Bronchial epithelial cell (primary cell): ENCODE measurements around the gene ACOXL. TPM values are rescaled to one million over a fixed set of nuclear protein-coding genes. Genes with fewer than 3 reads are reported as not detected.
"Not testable (repeated sequence)": the region's sequence is repeated elsewhere in the genome, so short reads cannot be mapped to it uniquely, and the experiment has no call there.

Source experiments
- DNase-seq: peaks from one replicate; pipeline ENCODE4 v3.0.0-alpha.2; 2010; ENCODE audit warnings: low read depth
- FAIRE-seq: peaks from 2 replicates; lab custom pipeline; 2011; peaks lifted over from hg19 to GRCh38; lab: Jason Lieb, UNC
- H3K27me3 ChIP-seq: 2 replicates; pipeline ENCODE4 v1.5.1; 2011; ENCODE audit warnings: low read length; ENCODE audit not compliant: control insufficient read depth, insufficient read depth
- H3K36me3 ChIP-seq: 2 replicates; pipeline ENCODE4 v1.5.1; 2011; ENCODE audit warnings: low read length; ENCODE audit not compliant: control insufficient read depth, insufficient read depth
- H3K4me3 ChIP-seq: 2 replicates; pipeline ENCODE4 v1.5.1; 2011; ENCODE audit warnings: mild to moderate bottlenecking, low read depth, low read length, control low read depth
- total RNA-seq: library from RNA; depleted of rRNA; stranded (reverse); fragments of >200 nt; gene quantifications from 2 replicates; pipeline ENCODE4 v1.2.1, GENCODE V29; 2014
- TF ChIP-seq, protein P1 (sequence below): IDR thresholded peaks from 2 replicates; pipeline ENCODE4 v1.5.1; 2011; ENCODE audit warnings: mild to moderate bottlenecking, moderate library complexity, low read length, control low read depth, inconsistent platforms; ENCODE audit not compliant: insufficient read depth, severe bottlenecking

Gene ACOXL
- total RNA-seq, 1 donor from 2014 or later, result not detected

DNA sequence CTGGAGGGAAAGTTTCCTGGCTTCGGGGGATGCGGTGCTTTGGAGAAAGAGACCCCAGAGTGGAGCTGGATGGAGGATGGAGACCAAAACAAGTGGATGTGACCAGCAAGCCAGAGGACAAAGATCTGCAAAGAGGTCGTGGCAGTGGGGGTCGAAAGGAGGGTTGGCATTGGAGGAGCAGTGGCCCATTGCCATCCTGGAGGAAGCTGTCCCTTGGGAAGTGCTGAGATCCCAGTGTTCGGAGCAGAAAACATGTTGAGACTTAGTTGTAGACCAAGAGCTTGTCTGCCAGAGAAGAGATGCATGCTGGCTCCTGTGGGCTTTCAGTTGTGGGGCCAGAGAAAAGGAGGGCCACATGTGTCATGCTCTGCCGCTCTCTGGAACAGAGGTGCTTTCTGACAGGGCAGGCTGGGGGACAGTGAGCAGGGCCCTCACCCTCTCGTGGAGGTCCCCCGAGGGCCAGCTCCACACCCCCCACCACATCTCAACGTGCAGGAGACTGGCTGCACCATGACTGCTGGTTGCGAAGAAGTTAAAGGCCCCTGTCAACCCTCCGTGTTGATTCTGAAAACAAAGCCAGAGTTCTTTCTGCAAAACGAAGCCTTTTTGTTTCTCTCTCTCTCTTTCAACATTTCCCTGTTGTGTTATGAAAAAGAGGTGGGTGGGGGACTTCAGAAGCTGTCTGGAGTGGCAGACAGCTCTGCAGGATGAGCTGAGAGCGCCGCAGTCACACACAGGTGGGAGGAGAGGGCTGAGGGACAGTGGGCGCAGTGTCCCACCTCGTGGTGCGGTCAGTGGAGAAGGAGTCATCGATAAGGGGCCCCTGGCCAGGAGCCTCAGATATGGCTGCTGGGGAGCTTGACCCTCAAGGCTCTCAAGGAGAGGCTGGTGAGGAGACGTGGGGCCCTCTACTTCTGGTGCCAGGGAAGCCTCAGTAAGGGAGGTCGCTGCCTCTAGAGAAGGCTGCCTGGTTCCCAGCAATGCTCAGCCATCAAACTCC is 310.7 kb downstream of the ACOXL start:
- TF ChIP-seq, protein P1, sequence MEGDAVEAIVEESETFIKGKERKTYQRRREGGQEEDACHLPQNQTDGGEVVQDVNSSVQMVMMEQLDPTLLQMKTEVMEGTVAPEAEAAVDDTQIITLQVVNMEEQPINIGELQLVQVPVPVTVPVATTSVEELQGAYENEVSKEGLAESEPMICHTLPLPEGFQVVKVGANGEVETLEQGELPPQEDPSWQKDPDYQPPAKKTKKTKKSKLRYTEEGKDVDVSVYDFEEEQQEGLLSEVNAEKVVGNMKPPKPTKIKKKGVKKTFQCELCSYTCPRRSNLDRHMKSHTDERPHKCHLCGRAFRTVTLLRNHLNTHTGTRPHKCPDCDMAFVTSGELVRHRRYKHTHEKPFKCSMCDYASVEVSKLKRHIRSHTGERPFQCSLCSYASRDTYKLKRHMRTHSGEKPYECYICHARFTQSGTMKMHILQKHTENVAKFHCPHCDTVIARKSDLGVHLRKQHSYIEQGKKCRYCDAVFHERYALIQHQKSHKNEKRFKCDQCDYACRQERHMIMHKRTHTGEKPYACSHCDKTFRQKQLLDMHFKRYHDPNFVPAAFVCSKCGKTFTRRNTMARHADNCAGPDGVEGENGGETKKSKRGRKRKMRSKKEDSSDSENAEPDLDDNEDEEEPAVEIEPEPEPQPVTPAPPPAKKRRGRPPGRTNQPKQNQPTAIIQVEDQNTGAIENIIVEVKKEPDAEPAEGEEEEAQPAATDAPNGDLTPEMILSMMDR, result no peak
- Histone ChIP-seq H3K36me3 (no peaks in the 10 kb centered on the region), H3K4me3 (no peak overlapping the region), H3K27me3 (no peaks in the 10 kb centered on the region)
- no peak for FAIRE-seq
- DNase-seq, result no peak

DNA sequence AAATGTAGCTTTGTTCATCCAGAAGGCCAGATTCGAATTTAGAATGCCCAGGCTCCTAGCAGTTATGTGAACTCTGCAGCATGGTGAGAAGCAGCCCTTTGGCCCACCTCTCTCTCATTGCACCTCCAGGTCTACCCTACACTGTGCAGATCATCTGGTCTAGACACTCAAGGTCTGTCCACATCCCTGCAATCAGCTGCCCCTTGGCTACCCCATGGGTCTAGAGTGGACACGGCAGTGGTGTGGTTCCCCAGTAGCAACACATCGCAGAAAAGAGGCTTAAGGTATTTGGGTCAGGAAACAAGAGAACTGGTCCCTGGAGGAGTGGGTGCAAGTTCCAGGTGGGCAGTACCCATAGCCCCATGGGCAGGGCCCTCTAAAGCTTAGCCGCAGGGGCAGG is 311.7 kb downstream of the ACOXL start:
- DNase-seq (no peak), FAIRE-seq (peak; percentile 18)
- Histone ChIP-seq H3K27me3 (no peaks in the 10 kb centered on the region), H3K36me3 (no peaks in the 10 kb centered on the region), H3K4me3 (no peak overlapping the region)
- TF ChIP-seq, protein P1, result no peak

DNA sequence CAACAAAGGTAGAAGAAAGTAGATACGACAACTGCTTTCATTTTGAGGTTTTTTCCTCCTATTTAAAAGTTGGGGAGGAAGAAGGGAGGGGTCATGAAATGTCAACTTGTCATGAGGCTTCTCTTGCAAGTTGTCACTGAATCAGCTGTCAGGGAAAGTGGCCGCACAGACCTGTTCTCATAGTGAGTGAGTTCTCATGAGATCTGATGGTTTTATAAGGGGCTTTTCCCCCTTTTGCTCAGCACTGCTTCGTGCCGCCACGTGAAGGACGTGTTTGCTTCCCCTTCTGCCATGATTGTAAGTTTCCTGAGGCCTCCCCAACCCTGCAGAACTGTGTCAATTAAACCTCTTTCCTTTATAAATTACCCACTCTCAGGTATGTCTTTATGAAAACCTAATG is 312.9 kb downstream of the ACOXL start:
- not testable (repeated sequence) for FAIRE-seq, H3K36me3 ChIP-seq, DNase-seq, H3K4me3 ChIP-seq, H3K27me3 ChIP-seq

DNA sequence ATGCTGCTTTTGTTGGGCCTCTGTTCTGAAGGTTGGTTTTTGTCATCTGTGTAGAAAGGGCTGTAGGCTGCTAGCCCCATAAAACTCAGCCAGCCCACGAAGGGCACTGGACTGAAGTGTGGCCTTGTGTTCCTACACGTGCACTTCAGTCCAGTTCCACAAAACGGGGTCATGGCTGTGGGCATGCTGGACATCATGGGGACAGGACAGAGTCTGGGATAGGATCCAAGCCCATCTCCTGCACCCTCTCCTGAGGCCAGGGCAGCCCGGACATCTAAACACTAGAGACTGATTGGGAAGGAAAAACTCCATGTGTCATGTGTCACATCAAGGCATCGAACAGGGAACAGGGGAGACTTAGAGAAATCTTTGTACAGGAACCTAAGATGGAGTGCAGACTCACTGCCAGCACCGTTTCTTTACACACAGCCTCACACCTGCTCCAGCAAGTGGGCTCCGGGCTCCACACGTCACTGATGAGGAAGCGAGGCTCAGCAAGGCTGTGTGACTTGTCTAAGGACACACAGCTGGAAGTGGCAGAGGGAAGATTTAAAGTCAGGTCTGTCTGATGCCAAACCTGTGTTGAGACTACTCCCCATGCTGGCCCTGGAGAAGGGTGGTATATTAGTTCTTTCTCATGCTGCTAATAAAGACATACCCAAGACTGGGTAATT is 313.5 kb downstream of the ACOXL start:
- no peaks in the 10 kb centered on the region for H3K27me3 ChIP-seq
- H3K4me3 ChIP-seq, result no peak overlapping the region
- no peak for DNase-seq
- TF ChIP-seq, protein P1, result no peak
- no peak for FAIRE-seq
- no peaks in the 10 kb centered on the region for H3K36me3 ChIP-seq

DNA sequence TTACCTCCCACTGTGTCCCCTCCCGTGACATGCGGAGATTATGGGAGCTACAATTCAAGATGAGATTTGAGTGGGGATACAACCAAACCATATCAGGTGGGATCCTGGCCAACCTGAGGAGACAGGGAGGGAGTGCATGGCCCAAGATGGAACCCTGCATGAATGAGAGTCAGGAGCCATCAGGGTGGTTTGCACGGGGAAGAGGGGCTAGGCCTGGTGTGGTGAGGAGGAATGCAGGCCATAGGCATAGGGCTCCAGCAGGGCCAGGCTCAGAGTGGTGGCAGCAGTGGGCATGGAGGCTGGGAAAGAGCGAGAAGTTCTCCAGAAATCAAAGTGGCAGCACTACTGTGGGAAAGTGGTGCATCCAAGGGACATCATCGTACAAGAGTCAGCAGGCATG is 314.3 kb downstream of the ACOXL start:
- TF ChIP-seq, protein P1, result no peak
- FAIRE-seq (no peak), DNase-seq (no peak)
- no peaks in the 10 kb centered on the region for H3K36me3 ChIP-seq
- no peaks in the 10 kb centered on the region for H3K27me3 ChIP-seq
- H3K4me3 ChIP-seq, result no peak overlapping the region
